Measurements from ENCODE around the gene ZNF560. TPM values are rescaled to one million over a fixed set of nuclear protein-coding genes. Genes with fewer than 3 reads are reported as not detected.

Gene ZNF560
- under 0.01 and 0.19 TPM in 2 replicates for total RNA-seq

DNA sequence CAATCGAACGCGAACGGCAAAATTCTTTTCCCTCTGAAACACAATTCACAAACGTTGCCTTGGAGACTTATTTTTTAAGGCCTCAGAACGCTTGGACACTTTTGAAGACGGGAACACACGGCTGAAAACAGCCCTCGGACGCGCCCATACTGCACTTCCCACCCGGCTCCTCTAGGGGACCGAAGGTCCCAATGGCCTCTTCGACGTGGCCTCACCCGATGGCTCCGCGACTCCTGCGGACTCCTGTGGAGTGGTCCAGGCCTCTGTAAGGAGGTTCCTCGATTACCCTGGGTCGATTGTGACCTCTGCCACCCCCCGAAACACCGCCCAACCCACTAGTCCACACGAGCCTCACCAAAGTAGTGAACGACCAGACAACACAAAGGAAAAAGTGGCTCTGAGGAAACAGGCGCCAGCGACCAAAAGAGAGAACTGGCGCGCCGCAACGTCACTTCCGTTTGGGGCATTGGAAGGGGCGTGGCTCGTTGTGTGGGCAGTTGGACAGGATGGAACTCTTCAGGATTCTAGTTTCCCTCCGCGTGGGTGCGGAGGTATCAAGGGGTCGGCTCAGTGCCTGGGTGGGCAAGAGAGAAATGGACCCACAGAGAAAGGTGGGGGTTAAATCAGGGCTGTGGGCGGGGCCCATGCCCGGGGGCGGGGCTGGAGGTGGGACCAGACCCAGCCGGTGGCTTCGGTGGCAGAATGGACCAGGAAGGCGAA, at the start of gene ZNF560:
TSS of gene ZNF560 (minus strand) at position 434 of the 720 bp plus-strand sequence. CDS start 23,303 bp downstream, outside the sequence.

GRCh38 chr19:9538183-9539058, 40.0 kb upstream of the ZNF560 start, which contains the start of gene ZNF426:
Gene ZNF426 (minus strand): TSS chr19:9538645. CDS start chr19:9536232, 2,413 bp downstream.

DNA sequence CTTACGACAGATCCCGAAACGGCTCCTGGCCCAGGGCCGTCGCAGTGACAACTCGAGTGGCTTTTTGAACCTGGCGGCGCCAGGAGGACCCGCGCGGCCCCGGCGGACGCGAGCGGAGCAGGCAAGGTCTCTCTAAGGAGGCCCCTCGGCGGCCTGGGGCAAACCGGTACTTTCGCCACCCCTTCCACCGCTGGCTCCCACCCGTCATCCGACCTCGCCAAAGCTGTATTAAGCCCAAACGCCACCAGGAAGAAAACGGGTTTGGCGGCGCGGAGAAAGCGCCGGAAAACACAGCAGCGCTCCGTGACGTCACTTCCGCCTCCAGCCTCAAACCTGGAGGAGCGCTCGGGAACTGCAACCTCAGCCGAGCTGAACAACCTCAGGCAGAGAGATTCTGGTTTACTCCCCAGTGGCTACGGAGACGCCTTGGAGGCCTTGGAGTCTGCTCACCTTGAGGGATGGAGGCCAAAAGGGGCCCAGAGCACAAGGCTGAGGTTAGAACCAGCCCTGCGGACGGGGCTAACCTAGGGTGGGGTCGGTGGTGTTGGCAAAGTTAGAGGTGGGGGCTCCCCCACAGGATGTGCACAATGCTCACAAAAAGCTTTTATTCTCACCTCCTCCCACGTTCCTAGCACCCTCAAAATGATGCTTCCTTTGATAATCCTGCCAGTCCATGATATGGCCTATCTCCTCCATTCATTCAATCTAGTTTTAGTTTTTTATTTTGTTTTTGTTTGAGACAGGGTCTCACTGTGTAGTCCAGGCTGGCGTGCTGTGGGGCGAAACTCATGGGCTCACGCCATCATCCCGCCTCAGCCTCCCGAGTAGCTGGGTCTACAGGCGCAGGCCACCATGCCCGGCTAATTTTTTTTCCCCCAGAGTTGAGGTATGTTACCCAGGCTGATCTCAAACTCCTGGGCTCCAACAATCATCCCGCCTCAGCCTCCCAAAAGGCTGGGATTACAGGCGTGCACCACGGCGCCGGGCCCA, 62.8 kb downstream of the ZNF560 start, which contains the start of gene ZNF266:
TSS of gene ZNF266 (minus strand) at position 295 of the 990 bp plus-strand sequence. CDS start 15,484 bp downstream, outside the sequence.

Other genes starting within 250 kb of the ZNF560 start
- not detected in 2 replicates for gene OR7E24, start 247.7 kb downstream of the ZNF560 start, total RNA-seq
- 9.4 and 11.4 TPM in 2 replicates for gene ZNF699, start 188.8 kb downstream of the ZNF560 start, total RNA-seq
- gene ZNF559, start 174.4 kb downstream of the ZNF560 start, total RNA-seq, result 13.5 and 13.7 TPM in 2 replicates
- 0.98 and 1.3 TPM in 2 replicates for gene ZNF177, start 135.6 kb downstream of the ZNF560 start, total RNA-seq
- 10.8 and 16.5 TPM in 2 replicates for gene ZNF266, start 63.0 kb downstream of the ZNF560 start, total RNA-seq
- 24.9 and 26.5 TPM in 2 replicates for gene ZNF426, start 40.0 kb upstream of the ZNF560 start, total RNA-seq
- 32.7 and 43.6 TPM in 2 replicates for gene ZNF121, start 85.9 kb upstream of the ZNF560 start, total RNA-seq
- gene ZNF561, start 122.6 kb upstream of the ZNF560 start, total RNA-seq, result 26.8 and 28.4 TPM in 2 replicates
- 27.8 and 30.2 TPM in 2 replicates for gene ZNF562, start 176.5 kb upstream of the ZNF560 start, total RNA-seq

All from vein endothelial cell (primary cell).